Omental fat pad (tissue), 4 donors: ENCODE measurements around the gene NKAIN2. TPM values are rescaled to one million over a fixed set of nuclear protein-coding genes. Genes with fewer than 3 reads are reported as not detected.

Experiments used
- ATAC-seq: fragments of 150-250 bp; one replicate; pipeline ENCODE4 v1.9.1; 2016; ENCODE audit warnings: mild to moderate bottlenecking, moderate library complexity; ENCODE audit not compliant: low FRiP score
- DNase-seq: peaks from one replicate; pipeline ENCODE4 v3.0.0-alpha.2; 2019; ENCODE audit warnings: low spot score
- total RNA-seq, 4 donors: library from RNA; depleted of rRNA; stranded (reverse); fragments of >200 nt; gene quantifications; one replicate each; pipeline ENCODE4 v1.1.0, GENCODE V29; 2016
- TF ChIP-seq, protein P1 (sequence below), 3 donors: fragments of 450-650 bp; IDR thresholded peaks; one replicate each; pipeline ENCODE4 v1.5.1; 2016 to 2017; ENCODE audit warnings: antibody characterized with exemption in 3 of 3, mild to moderate bottlenecking in 3 of 3, moderate library complexity in 2 of 3

The NKAIN2 gene
- total RNA-seq, 4 donors from 2014 or later, result not detected

DNA sequence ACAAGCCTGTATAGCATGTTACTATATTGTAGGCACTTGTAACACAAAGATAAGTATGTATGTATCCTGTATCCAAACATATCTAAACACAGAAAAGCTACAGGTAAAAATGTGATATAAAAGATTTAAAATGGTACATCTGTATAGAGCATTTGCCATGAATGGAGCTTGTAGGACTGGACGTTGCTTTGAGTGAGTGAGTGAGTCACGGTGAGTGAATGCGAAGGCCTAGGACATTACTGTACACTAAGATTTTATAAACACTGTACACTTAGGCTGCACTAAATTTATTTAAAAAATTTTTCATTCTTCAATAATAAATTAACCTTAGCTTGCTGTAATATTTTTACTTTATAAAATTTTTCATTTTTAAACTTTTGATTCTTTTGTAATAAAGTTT lies 136.9 kb downstream of the NKAIN2 start:
- no peak for DNase-seq
- no peak for ATAC-seq
- TF ChIP-seq, protein P1, sequence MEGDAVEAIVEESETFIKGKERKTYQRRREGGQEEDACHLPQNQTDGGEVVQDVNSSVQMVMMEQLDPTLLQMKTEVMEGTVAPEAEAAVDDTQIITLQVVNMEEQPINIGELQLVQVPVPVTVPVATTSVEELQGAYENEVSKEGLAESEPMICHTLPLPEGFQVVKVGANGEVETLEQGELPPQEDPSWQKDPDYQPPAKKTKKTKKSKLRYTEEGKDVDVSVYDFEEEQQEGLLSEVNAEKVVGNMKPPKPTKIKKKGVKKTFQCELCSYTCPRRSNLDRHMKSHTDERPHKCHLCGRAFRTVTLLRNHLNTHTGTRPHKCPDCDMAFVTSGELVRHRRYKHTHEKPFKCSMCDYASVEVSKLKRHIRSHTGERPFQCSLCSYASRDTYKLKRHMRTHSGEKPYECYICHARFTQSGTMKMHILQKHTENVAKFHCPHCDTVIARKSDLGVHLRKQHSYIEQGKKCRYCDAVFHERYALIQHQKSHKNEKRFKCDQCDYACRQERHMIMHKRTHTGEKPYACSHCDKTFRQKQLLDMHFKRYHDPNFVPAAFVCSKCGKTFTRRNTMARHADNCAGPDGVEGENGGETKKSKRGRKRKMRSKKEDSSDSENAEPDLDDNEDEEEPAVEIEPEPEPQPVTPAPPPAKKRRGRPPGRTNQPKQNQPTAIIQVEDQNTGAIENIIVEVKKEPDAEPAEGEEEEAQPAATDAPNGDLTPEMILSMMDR (IDR thresholded peaks at IDR 0.05), result no peak

DNA sequence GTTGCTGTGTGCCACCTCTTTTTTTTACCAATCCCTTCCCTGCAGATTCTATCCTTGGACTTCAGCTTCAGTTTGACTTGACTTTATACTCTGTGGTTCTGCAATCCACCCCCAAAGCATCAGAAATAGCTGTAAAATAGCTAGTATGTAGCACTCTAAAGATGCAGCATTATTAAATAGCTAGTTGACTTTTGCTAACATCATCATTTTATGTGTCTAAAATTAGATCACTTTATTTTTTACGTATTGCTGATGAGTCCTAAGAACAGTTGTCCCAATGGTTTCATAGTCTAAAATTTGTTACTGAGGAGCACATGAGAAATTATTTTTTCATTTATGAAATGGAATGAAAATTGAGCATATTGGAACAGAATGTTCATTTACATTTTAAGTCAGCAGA lies 138.2 kb downstream of the NKAIN2 start:
- no peak for ATAC-seq
- TF ChIP-seq, protein P1 (IDR thresholded peaks at IDR 0.05), result no peak
- no peak for DNase-seq

DNA sequence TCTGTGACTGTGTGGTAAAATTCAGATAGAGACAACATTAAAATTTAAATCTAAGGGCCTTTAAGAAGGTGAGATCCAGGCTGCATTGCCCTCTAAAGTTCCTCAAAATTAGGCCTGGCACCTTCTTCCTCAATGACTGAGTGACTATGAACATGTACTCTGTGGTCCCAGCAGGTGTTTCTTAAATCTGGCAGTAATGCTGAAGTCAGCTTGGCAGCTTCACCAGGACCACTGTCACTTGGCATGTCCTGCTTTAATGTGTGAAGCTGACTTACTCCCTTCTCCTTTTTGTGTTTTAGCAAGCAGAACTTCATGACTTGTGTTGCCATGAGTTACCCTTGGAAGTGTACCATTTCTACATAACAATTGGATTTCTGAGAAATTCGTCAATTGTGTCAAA lies 141.7 kb downstream of the NKAIN2 start:
- TF ChIP-seq, protein P1 (IDR thresholded peaks at IDR 0.05), result no peak
- no peak for DNase-seq
- no peak for ATAC-seq

DNA sequence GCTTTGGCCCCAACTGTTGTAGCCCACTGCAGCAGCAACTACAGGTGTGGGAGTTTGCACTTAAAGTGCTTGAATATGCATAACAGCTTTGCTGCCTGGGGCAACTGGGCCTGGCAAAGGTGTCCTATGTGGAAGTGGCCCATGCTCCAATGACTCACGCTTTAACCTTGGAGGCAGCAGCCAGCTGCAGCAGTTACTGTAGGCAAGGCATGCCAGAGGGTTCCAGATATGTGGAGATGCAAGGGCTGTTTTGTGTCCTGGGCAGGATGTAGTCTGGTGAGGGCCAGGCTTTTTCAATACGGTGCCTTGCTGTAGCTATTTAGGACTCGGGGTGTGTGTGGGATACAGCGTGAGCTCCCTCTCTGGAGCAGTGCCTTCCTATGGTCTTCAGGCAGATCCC lies 150.3 kb downstream of the NKAIN2 start:
- TF ChIP-seq, protein P1 (IDR thresholded peaks at IDR 0.05), result no peak
- DNase-seq (no peak), ATAC-seq (no peak)

DNA sequence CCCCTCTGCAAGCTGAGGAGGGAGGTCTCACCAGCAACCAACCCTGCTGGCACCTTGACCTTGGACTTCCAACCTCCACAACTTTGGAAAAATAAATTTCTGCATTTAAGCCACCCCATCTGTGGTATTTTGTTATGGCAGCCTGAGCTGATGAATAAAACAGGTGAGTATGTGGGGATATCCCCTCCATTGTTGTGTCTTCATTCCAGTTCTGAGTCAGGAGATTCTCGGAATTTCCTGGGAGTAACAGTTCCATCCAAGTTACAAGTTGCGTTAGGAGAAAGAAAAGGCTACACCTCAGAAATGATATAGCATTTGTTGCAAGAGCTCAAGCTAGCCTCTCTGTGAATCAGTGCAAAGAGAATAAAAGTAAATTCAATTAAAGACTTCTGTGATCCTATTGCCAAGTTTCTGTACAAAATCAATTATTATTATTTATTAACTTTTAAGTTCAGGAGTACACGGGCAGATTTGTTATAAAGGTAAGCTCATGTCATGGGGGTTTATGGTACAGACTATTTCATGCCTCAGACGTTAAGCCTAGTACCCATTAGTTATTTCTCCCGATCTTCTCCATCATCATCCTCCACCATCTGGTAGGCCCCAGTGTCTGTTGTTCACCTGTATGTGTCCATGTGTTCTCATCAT lies 153.0 kb downstream of the NKAIN2 start:
- ATAC-seq, result no peak
- TF ChIP-seq, protein P1 (IDR thresholded peaks at IDR 0.05), result no peak
- no peak for DNase-seq

DNA sequence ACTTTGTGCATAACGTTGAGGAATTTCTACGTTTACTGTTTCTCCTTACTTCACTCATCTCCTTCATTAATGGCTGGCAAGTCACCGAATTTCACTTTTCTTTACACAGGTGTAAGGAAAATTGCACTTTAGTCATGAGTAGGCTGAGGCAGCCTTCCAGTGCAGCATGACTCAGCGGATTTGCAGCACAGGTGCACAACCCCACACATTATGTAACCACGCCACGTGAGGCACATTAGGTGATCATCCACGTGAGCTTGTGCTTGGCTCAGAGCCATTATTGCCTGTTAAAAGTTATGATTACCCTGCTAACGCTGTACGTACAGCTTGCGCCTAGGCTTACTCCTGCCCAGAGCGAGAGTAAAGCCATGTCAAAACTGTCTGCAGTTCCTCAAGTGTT lies 158.8 kb downstream of the NKAIN2 start:
- TF ChIP-seq, protein P1 (IDR thresholded peaks at IDR 0.05), result no peak
- ATAC-seq (no peak), DNase-seq (no peak)

DNA sequence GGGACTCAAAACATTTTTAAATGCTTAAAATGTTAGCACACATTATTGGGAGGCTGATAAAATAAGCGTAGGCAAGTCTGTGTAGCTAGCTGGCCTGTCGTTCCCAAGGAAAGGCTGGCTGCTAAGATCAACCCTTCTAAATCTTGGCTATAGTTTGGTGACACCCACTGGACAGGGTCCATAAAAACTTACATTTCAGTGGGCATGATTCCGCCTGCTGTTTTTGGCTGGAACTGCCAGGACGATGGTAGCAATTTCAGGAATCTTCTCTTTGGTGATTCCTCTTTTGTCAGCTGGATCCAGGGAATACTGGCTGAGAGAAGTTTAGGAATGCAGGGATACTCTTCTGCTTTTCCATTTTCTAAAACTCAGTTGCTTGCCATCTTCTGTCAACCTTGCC lies 162.2 kb downstream of the NKAIN2 start:
- TF ChIP-seq, protein P1 (IDR thresholded peaks at IDR 0.05), result no peak
- ATAC-seq (no peak), DNase-seq (no peak)
